GM12872 (cell line): Measurements from ENCODE around the gene PRR35.

ENCODE experiments used
- CTCF ChIP-seq: IDR thresholded peaks from 3 replicates; pipeline ENCODE4 v1.5.1; 2011; ENCODE audit warnings: low read depth, mild to moderate bottlenecking, low read length, moderate library complexity; ENCODE audit not compliant: insufficient read depth

Gene PRR35

GRCh38 chr16:519841-520687, 40.1 kb upstream of the PRR35 start:
- TF ChIP-seq CTCF = no peak

- TF ChIP-seq CTCF = no peak
Observed at GRCh38 chr16:520847-521246, 39.3 kb upstream of the PRR35 start.

- TF ChIP-seq CTCF = no peak
Observed at GRCh38 chr16:521381-522210, 38.6 kb upstream of the PRR35 start.

- TF ChIP-seq CTCF = no peak
Observed at GRCh38 chr16:522320-523096, 37.7 kb upstream of the PRR35 start.

- TF ChIP-seq CTCF = no peak
Observed at GRCh38 chr16:523097-523741, 37.0 kb upstream of the PRR35 start.

GRCh38 chr16:524274-525040, 35.7 kb upstream of the PRR35 start:
- TF ChIP-seq CTCF = no peak
